Motor neuron (in vitro differentiated cells): Measurements from ENCODE around the gene TUBGCP6. TPM values are rescaled to one million over a fixed set of nuclear protein-coding genes. Genes with fewer than 3 reads are reported as not detected.

Source experiments
- ATAC-seq, 8 experiments: fragments of 200-7000 bp; cut with Tn5 transposase; replicated peaks in 6 of 8; 2 replicates each; pipeline ENCODE4 v1.8.0; 2021; ENCODE audit warnings: mild to moderate bottlenecking in 8 of 8, moderate library complexity in 8 of 8
- H3K27ac ChIP-seq, 2 donors: fragments of 250-450 bp; sonication (Bioruptor Pico); 2 replicates each; pipeline ENCODE4 v1.9.0; 2021; ENCODE audit warnings: antibody characterized with exemption in 2 of 2, mild to moderate bottlenecking in 2 of 2, moderate library complexity in 1 of 2
- H3K4me1 ChIP-seq, 2 donors: fragments of 250-450 bp; sonication (Bioruptor Pico); replicated peaks in 1 of 2; 2 replicates each; pipeline ENCODE4 v1.6.1; 2021; ENCODE audit warnings: antibody characterized with exemption in 2 of 2, mild to moderate bottlenecking in 2 of 2, moderate library complexity in 1 of 2
- H3K4me3 ChIP-seq, 5 donors: fragments of 250-450 bp; sonication (Bioruptor Pico); 2 replicates each; pipeline ENCODE4 v1.9.0; 2021; ENCODE audit warnings: antibody characterized with exemption in 5 of 5, mild to moderate bottlenecking in 5 of 5, moderate library complexity in 4 of 5
- WGBS, 10 experiments: fragments of 450-650 bp; shearing (Covaris generic); methylation state at CpG; one replicate each; pipeline ENCODE4 v1.0.0; 2022; 5-methylcytosine and 5-hydroxymethylcytosine counted together
- in situ Hi-C, 9 experiments: fragments of 400-800 bp; cut with MboI; loops; one replicate each; pipeline ENCODE4 v1.15.0; 2021; ENCODE audit warnings: low sequenced_read_pairs in 9 of 9, low pct_unique_long_range_greater_than_20kb in 2 of 9; ENCODE audit not compliant: unreplicated experiment in 9 of 9
- total RNA-seq, 8 experiments: library from RNA; unstranded; fragments of 300-600 nt; gene quantifications; 2 replicates each; pipeline versions ENCODE4 v1.2.3 to v1.2.4, GENCODE V29; 2022

The TUBGCP6 gene
- total RNA-seq: 10 to 100 TPM; 14.4 to 52.6 (median 20.1) TPM

GRCh38 chr22:50244420-50245213, at the start of gene TUBGCP6:
Gene TUBGCP6, minus strand, starts transcription at chr22:50245023. Its CDS starts 564 bp downstream, at chr22:50244459.
- in situ Hi-C loops: no loop called here
- Histone ChIP-seq H3K4me1 (peaks cover 28 to 42% of the 10 kb centered on the region in 2 donors), H3K4me3 (peak within 1 kb of the TSS; percentile 77 to 94 (median 81)), H3K27ac (peak within 1 kb of the TSS; percentile 81 to 96)
- 0 to 2% (median 0%) methylated on average over 1 to 24 of the region's 76 CpGs; no CpG with 5 or more reads in 2 of the 10 experiments for WGBS, 10 experiments
- peak; percentile 75 to 92 (median 82) for ATAC-seq

DNA sequence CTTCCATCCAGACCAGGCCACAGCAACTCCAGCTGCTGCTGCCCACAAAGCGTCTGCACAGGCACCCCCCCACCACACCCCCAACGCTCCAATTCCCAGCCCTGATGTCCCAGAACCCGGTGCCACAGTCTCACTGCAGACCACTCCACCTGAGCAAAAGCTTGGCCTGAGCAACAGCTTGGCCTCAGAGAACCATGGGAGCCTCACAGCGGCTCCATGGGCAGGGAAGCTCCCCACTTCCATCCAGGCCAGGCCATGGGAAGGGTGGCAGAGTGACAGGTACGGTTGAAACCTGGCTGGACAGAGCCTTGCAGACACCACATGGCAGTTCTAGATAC, 49.5 kb upstream of the TUBGCP6 start:
- no peak overlapping the region for H3K27ac ChIP-seq
- 92 to 100% methylated on average over 1 to 2 of the region's 5 CpGs; no CpG with 5 or more reads in 8 of the 10 experiments for WGBS, 10 experiments
- no peak overlapping the region for H3K4me3 ChIP-seq
- no peak for ATAC-seq
- in situ Hi-C loops: no loop called here
- peaks cover 6 to 17% of the 10 kb centered on the region in 2 donors for H3K4me1 ChIP-seq

GRCh38 chr22:50293441-50294318, 48.9 kb upstream of the TUBGCP6 start:
- peak; percentile 50 to 88 (median 75) for ATAC-seq
- in situ Hi-C loops: no loop called here
- no peak overlapping the region for H3K4me3 ChIP-seq

GRCh38 chr22:50292643-50293440, 48.0 kb upstream of the TUBGCP6 start:
- peak in 3 of 8 experiments; percentile 27 to 42 (median 30) for ATAC-seq
- Histone ChIP-seq H3K4me1 (peaks cover 0 to 8% of the 10 kb centered on the region in 2 donors), H3K4me3 (no peak overlapping the region), H3K27ac (no peak overlapping the region)
- WGBS, 10 experiments: 0 to 100% (median 97%) methylated on average over 1 to 12 of the region's 29 CpGs; no CpG with 5 or more reads in 3 of the 10 experiments
- in situ Hi-C loops: no loop called here

More at GRCh38 chr22:50293441-50294318, 48.9 kb upstream of the TUBGCP6 start:
- WGBS, 10 experiments: 60 to 97% (median 68%) methylated on average over 1 to 11 of the region's 42 CpGs; no CpG with 5 or more reads in 7 of the 10 experiments
- Histone ChIP-seq H3K4me1 (peaks cover 0 to 11% of the 10 kb centered on the region in 2 donors), H3K27ac (no peak overlapping the region)

DNA sequence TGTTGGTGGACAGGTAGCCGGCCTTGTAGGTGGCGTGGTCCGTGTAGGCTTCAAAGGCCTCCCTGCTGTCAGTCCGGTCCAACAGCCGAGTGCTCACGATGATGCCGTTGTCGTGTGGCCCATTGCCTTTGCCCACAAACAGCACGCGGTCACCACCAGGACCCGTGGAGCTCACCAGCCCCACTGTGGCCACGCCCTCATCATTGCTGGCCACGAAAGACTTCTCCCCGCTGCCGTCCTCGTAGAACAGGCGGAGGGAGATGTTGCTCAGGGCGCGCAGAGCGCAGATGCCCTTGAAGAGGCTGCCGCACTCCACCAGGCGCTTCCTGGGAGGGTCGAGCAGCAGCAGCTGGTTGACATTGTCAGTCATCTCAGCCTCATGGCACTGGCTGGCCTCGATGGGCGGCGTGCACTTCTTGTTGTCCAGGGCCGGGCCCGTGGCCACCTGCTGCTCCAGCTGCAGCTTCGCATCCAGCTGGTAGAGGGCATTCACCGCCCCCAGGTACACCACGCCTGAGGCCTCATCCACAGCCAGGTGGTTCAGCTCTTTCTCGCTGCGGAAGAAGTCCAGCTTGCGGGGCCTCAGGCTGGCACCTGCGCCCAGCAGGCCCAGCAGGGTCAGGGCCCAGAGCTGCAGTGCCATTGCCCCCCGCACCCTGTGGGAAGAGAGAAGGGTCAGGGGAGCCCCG, 45.3 kb upstream of the TUBGCP6 start:
- peaks cover 0 to 8% of the 10 kb centered on the region in 2 donors for H3K4me1 ChIP-seq
- no peak for ATAC-seq
- WGBS, 10 experiments: 92 to 100% (median 100%) methylated on average over 1 to 20 of the region's 37 CpGs; no CpG with 5 or more reads in 6 of the 10 experiments
- in situ Hi-C loops: no loop called here
- H3K27ac ChIP-seq: no peak overlapping the region
- H3K4me3 ChIP-seq: no peak overlapping the region

DNA sequence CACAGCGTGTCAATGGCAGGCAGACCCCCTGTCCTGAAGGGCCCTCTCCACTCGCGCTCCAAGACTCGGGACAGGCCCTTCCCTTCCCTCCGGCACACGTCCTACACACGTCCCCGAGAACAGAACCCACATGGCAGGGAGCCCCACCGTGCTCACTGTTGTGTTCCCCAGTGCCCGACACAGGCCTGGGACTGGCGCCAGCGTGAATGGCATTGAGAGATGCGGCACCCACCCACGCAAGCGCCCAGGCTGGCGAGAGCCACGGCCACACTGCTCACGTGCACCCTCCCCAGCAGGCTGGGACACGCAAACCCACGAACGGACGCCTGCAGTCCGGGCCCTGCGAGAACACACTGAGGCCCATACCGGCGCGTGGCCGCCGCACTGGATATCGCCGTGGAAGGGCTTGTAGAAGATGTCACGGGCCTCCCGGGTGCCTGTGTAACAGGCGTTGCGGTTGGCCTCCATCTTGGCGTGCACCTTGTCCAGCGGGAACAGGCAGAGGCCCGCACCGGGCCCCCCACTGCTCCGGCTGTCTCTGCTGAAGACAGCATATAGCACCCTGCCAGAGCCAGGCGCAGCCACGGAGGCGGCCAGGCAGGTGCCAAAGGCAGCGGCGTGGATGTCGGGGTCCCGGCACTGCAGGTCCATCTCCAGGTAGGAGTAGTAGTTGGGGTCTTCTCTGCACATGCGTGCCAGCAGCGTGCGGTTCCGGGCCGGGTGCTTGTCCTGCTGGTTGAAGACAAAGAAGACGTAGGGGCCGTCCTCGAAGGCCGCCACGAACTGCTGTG, 44.5 kb upstream of the TUBGCP6 start:
- ATAC-seq: no peak
- Histone ChIP-seq H3K4me1 (peaks cover 0 to 8% of the 10 kb centered on the region in 2 donors), H3K4me3 (no peak overlapping the region), H3K27ac (no peak overlapping the region)
- in situ Hi-C loops: no loop called here
- 80 to 90% methylated on average over 6 to 9 of the region's 57 CpGs; no CpG with 5 or more reads in 8 of the 10 experiments for WGBS, 10 experiments

DNA sequence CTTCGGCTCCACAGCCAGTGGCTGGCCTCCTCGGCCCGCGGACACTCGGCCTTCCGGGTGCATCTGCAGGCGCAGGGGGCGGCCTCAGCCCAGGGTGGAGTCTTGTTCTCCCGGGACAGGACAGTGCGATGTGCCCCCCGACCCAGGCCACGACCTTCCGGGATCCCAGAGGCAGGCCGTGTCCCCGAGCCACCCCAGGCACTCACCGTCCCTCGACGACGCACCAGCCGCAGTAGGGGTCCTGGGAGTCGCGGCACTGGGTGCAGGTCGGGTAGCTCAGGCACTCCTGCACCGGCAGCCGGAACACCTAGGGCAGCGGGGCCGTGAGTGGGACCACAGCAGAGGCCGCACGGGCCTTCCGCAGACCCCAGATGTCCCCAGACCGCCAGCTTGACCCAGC, 42.9 kb upstream of the TUBGCP6 start:
- Histone ChIP-seq H3K4me3 (no peak overlapping the region), H3K4me1 (peaks cover 0 to under 1% of the 10 kb centered on the region in 2 donors), H3K27ac (no peak overlapping the region)
- ATAC-seq: no peak
- 90 to 100% (median 90%) methylated on average over 2 of the region's 31 CpGs; no CpG with 5 or more reads in 7 of the 10 experiments for WGBS, 10 experiments
- in situ Hi-C loops: no loop called here

- 80 to 98% (median 94%) methylated on average over 2 to 11 of the region's 40 CpGs; no CpG with 5 or more reads in 7 of the 10 experiments for WGBS, 10 experiments
- Histone ChIP-seq H3K4me1 (no peaks in the 10 kb centered on the region), H3K4me3 (no peak overlapping the region), H3K27ac (no peak overlapping the region)
- in situ Hi-C loops: no loop called here
- ATAC-seq: no peak
These were observed 42.0 kb upstream of the TUBGCP6 start for GRCh38 chr22:50286701-50287318.

GRCh38 chr22:50286275-50286674, 41.5 kb upstream of the TUBGCP6 start:
- WGBS, 10 experiments: 100% methylated on average over 2 of the region's 21 CpGs; no CpG with 5 or more reads in 9 of the 10 experiments
- Histone ChIP-seq H3K4me3 (no peak overlapping the region), H3K27ac (no peak overlapping the region), H3K4me1 (no peaks in the 10 kb centered on the region)
- ATAC-seq: no peak
- in situ Hi-C loops: no loop called here

- in situ Hi-C loops: no loop called here
- WGBS, 10 experiments: 90 to 100% (median 96%) methylated on average over 3 to 5 of the region's 34 CpGs; no CpG with 5 or more reads in 7 of the 10 experiments
- Histone ChIP-seq H3K4me3 (no peak overlapping the region), H3K27ac (no peak overlapping the region), H3K4me1 (no peaks in the 10 kb centered on the region)
- no peak for ATAC-seq
These were observed 40.9 kb upstream of the TUBGCP6 start for GRCh38 chr22:50285568-50286229.

DNA sequence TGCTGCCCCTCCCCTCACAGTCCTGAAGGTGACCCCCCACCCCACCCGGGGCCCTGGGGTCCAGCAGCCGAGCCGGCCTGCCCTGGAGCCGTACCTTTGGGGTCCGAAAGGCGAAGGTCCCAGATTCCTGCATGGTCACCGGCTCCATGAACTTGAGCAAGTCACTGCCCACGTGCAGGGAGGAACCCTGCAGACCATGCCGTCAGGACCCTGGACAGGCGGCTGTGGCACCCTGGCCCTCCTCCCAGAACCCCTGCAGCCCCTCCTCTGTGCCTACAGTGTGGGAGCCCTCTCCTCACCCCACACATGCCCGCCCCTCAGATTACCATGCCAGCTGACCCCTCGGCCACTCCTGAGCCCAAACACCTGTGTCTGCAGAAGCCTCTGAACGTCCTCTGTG, 39.7 kb upstream of the TUBGCP6 start:
- no CpG with 5 or more reads among the region's 13 CpGs for WGBS, 10 experiments
- Histone ChIP-seq H3K4me3 (no peak overlapping the region), H3K27ac (no peak overlapping the region), H3K4me1 (no peaks in the 10 kb centered on the region)
- no peak for ATAC-seq
- in situ Hi-C loops: no loop called here
